ENCODE measurements around the gene NEDD8.
A peak's percentile ranks its signal among the peaks of the same experiment; 100 is the strongest.

The NEDD8 gene

DNA sequence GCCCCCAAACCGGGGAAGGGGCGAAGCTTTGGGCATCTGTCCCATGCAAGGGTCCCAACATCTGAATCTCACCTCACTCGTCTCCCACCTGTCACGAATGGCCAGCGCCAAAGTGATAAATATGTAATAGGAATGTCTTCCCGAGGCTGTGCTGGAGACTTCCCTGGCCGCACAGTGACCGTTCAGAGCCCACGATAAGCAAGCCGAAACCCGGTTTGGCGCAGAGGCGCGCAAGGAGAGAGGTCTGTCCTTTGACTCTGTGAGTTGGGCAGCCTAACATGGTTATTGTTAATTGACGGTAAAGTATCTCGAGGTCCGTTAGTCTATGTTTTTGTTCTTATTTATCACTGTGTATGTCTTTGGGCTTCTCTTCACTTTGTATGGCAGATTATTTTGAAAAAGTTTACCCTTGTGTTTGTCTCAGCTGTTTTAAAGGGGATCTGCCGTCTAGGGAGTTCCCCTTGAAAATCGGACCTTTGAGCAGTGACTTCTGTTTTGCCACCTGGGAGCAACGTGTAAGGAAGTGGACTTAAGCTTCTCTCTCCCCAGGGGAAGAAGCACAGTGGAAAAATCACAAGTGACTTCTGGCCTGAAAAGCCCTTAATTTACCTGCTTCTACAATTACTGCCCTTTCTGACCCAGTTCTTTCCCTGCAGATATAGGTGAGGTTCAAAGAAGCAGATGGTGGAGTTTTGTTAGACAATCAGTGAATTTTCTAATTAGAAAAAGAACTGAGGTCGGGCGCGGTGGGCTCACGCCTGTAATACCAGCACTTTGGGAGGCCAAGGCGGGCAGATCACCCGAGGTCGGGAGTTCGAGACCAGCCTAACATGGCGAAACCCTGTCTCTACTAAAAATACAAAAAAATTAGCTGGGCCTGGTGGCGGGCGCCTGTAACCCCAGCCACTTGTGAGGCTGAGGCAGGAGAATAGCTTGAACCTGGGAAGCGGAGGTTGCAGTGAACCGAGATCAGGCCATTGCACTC is 35.8 kb downstream of the NEDD8 start:
- DNase-seq (ENCODE audit: low read depth), result no peak

DNA sequence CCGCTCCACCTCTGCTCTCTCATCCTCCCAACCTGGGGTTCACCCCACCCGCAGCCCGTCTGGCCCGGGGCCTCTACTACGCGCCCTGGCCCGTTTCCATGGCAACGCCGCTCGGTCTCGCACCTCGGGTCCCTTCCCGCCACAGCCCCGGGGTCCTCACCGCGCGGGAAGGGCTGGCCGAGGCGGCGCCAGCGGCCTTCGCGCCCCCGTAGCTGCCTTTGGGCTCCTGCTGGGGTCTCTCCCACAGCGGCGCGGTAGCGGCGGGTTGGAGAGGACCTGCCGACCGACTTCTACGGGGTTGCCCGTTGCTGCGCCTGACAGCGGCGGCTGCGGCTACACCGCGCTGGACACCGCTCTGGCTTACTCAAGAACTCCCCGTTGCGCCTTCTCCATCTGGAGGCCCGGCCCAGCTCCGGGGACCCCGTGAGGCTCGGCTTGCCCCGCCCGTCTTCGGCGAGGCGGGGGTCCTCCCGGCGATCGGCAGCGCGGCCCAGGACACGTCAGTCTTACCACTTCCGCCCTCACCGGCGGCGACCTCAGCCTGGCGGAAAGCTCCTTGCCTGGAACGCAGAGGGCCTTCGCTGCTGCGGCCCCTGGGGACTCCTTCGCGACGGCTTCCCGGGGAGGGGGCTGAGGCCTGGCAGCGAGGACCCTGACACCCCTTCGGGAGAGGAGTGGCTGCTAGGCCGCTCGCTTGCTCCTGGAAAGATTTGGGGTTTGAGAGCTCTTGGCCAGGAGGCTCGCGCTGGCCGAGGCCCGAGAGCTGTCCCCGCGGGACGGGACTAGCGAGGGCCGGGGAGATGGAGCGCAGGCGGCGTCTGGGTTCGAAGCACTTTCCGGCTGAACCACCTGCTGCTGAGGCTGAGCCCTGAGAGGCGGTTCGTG is 36.7 kb downstream of the NEDD8 start, which contains the start of gene TM9SF1:
Gene TM9SF1, minus strand, starts transcription at position 256 of the 885 bp plus-strand sequence. CDS start 422 bp downstream, outside the sequence.
- DNase-seq (ENCODE audit: low read depth), result peak; percentile 72

DNA sequence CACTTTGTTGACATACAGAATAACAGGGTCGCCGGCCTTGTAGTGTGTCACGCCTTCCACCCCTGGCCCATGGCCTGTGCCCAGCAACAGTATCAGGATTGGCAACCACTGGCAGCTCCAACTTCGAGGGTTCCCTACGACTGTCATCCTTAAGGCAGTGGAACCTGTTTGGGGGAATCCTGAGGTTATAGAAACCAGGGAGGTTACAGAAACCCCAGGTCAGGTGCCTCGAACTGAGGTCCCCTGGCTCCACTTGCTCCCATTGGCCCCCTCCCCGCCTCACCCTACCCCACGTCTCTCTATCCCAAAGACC is 37.3 kb downstream of the NEDD8 start:
- no peak for DNase-seq (ENCODE audit: low read depth)

DNA sequence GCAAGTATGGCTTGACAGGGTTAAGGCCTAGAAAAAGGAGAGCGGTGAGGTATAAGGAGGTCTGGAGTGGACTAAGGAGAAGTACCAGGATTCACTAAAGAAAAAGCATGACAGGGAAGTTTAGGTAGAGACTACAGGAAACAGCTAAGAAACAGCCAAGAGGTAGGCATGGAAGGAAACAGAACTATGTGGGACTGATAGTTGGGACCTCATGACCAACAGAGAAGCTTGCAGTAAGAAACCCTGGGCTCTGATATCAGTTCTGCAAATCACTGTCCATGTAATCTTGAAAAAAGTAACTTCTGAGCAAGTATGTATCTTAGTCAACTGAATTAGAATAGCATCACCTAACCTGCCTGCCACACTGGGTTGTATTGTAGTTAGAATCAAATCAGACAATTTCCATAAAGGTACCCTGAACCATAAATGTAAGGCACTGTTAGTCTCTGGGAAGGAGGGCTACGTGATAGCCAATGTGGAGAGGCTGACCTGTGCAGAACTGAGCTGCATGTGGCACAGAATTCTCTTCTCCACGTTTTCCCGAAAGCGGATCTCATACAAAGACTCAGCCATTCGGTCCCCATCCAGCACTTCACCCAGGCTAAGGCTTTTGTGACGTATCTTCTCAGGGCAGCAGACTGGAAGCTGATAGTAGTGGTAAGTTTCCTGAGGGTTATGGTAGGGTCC is 37.8 kb downstream of the NEDD8 start:
- DNase-seq (ENCODE audit: low read depth), result no peak

DNA sequence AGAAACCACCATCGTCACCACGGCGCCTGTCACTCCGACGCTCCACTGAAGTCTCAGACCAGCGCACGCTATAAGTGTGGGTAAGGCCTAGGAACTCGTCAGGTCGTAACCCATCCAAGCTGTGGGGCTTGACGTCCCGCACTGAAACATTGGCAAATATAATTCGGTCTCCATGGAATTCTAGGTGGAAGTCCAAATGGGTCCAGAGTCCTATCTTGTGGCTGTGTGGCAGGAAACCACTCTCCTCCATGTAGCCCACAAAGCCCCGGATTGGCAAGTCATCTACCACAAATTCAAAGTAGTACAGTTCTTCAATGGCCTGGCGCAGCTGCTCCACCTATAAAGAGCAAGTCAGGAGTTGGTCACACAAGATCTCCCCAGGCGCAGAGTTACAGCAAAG is 39.2 kb downstream of the NEDD8 start:
- DNase-seq (ENCODE audit: low read depth), result no peak

DNA sequence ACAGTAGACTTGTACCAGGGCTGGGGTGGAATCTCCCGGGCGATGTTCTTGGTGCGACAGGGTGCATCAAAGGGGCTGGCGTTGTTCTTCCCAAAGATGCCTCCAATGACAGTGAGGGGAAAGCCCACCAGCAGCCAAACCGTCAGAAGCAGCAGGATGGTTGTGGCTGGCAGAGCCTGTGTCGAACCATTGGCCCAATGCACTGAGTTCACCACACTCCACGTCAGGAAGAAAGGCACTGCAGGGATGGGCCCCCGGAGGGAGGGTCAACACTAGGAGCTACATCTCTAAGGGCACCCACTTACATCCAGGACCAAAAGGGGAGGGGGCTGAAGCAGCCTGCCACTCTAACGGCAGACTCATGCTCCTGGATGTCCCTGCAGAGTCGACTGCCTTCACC is 41.8 kb downstream of the NEDD8 start:
- no peak for DNase-seq (ENCODE audit: low read depth)

DNA sequence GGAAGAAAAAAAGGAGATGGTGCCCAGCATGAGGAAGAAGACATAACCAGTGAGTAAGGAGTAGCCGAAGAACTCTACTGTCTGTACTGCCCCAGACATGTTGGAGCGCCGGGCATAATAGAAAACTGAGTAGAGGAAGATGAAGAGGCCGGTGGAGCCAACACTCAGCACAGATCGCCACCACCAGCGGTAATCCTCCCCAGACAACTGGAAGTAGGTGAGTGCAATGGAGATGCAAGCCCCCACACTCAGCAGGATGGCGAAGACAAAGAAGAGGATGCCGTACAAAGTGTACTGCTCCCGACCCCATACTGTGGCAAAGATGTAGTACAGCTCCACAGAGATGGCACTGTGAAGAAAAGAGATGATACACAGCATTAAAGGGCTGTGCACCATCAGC is 42.7 kb downstream of the NEDD8 start:
- DNase-seq (ENCODE audit: low read depth), result no peak

DNA sequence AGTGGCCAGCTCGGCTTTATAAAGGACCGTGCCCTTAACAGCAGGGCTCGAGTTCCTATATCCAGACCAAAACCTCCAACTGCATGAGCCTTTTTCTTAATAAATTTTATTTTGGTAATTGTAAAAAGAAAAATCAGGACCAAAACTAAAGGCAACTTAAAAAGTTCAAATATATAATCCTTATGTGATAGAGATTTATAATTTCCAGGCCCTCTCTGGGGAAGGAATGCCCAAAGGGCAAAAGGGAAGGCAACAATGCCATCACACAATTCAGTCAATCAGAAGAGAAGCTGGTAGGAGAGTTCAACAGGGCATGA is 43.1 kb downstream of the NEDD8 start:
- DNase-seq (ENCODE audit: low read depth), result no peak

DNA sequence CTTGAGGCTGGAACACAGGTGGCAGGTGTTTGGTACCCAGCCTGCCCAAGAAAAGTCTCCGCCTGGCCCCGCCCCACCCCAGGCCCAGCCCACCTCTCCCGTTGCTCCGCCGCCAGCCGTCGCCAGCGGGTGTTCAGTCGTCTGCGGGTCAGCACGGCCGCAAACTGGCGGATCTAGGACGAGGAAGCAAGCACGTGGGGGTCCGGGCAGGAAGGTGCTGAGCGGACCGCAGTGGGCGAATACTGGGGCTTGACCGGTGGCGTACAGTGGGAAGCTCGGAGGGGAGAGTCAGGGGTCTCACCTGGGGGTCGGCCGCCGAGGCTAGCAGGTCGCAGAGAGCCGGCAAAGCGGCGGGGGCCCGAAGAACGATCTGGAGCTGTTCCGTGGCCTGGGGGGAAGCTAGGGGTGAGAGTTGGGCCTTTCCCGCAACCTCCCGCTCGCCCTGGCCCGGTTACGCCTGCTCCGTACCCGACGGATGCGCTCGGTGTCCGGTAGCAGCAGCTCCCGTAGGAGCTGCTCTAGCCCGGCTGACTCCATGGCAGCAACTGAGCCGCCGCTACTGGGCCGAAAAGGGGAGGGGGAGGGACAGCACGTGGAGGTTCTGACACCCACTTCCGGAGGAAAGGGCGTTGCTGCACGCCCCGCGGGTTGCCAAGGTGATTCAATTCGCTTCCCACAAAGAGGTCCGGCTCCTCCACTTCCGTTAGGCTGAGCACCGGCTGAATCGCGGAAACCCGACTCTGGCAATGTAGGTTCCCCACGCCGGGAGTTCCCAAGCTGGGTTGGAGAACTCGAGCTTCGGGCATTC is 43.7 kb downstream of the NEDD8 start, which contains the start of gene IPO4:
Gene IPO4, minus strand, starts transcription at position 566 of the 808 bp plus-strand sequence. Its CDS starts 29 bp downstream, at position 537.
- DNase-seq (ENCODE audit: low read depth), result peak; percentile 95

DNA sequence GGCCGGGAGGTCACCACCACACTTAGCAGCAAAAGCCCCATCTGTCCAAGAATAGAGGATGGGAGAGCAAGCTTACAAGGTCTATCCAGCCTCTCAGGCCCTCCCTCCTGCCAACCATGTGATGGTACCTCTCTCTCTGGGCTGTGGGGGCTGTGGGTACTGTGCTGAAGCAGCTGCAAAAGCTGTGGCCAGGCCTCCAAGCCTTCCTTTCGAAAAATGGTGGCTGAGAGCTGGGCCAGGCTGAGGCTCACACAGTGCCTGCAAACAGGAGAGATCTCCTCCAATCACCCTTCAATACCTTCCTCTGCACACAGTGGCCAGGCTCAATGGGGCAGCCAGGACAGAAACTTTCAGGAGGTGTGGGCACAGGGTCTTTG is 44.6 kb downstream of the NEDD8 start:
- DNase-seq (ENCODE audit: low read depth), result no peak

DNA sequence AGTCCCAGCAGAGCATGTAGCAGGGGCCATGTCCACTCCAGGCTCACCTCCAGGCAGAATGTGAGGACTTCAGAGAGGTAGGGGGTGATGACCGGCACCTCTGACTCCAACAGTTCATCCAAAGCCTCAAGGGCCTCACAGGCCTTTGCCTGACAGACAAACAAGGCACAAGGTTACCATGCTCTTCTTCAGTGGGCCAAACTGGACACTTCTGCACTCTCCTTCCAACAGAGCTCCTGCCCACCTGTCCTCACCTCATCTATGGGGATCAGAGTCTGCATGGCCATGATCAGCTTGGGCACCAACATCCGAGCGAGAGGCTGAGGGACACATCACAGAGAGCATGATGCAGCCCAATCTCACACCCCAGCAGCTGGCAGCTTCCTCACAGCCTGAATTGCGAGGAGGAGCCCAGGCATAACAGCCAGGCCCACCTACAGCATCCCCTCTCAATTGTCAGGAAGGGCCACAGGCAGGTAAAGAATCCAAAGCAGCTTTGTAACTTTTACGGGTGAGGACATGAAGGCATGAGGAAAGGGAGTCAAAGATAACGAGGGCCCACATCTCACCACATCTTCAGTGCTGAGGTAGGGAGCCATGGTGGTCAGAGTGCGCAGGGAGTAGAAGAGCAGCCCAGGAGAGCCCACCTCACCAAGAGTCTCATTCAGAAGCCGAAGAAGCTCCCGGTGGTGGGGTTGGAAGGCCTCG is 45.2 kb downstream of the NEDD8 start:
- no peak for DNase-seq (ENCODE audit: low read depth)

DNA sequence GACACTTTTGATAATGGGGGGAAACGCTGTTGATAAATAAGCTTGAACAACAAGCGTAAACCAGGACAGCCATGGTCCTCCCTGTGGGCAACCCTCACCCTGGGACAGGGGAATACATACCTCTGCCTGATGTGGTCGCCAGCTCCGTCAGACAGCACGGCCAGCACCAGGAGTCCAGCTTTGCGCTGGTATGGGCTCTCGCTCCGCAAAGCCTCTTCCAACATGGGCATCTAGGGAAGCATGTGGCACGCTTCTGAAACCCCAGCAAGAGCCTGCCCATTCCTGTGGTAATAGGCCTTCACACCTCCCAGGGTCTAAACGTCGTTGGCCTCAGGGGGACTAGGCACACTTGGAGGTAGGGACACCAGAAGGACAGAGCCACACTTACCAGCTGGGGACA is 46.4 kb downstream of the NEDD8 start:
- DNase-seq (ENCODE audit: low read depth), result no peak

DNA sequence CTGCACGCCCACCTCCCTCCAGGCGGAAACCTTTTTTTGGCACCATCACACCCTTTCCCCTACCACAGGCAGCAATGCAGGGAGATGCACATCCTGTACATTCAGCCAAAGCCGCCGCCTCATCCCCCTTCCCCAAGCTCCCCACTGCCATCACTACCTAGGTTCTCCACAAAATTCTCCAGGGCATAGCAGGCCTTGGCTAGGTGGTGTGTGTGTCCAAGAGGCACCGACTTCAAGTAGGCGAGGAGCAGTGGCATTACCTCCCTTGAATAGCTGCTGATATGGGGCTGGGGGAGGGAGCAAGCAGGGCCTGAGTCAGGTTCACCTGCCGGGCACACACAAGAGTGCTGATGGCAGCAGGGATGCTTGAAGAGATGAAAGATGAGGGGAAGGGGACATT is 47.1 kb downstream of the NEDD8 start:
- no peak for DNase-seq (ENCODE audit: low read depth)

DNA sequence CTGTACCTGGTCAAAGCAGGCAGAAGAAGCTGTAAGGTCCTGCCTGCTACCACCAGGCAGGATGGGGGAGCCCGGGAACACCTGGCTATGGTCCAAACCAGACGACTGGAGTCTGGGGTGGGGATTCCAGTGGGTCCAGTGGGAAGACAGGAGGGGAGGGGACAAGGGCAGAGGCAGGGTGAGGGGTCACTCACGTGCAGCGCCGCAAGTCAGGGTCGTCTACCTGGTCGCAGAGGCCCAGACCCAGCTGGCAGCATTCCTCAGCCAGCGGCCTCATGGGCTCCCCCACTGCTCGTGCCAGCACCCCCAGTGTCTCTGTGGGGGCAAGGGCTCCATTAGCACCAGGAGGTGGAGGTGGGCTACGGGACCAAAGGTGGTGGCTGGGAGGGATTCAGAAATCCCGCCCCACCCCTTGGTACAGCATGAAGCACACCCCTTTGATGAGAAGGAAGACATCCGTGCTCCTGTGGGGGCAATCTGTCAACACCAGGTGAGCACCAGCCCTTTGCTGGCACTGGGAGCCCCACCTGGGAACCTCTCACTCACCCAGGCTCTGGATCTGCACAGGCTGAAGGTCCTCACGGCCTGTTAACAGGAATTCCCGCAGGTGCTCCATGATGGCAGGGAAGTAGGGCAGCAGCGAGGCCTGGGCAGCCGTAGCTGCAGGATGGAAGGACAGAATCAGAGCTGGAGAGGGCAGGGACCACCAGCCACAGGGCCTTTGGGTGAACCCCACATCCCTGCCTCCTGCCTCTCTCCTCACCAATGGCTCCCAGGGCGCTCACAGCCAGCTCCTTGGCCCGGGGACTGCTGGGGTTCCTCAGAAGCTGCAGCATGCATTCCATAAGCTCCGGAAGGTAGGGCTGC is 47.8 kb downstream of the NEDD8 start:
- no peak for DNase-seq (ENCODE audit: low read depth)

DNA sequence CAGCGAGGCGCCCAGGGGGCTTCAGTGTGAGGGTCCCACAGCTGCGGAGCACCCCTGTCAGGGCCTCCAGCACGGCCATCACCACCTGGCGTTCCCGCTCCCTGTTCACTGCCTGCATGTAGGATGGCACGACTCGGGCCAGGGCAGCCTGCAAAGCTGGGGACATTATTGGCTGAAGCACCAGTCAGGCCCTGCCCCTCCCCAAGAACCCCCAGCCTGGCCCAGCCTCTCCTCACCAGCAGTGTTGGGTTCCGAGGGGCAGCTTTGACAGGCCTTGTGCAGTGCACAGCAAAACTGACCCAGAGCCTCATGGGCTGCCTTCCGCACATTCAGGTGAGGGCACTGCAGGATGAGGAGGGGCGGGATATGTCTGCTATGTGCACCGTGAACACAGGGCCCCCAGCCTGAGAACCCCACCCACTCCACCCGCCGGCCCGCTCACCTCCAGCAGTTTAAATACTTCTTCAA is 49.1 kb downstream of the NEDD8 start:
- DNase-seq (ENCODE audit: low read depth), result no peak

DNA sequence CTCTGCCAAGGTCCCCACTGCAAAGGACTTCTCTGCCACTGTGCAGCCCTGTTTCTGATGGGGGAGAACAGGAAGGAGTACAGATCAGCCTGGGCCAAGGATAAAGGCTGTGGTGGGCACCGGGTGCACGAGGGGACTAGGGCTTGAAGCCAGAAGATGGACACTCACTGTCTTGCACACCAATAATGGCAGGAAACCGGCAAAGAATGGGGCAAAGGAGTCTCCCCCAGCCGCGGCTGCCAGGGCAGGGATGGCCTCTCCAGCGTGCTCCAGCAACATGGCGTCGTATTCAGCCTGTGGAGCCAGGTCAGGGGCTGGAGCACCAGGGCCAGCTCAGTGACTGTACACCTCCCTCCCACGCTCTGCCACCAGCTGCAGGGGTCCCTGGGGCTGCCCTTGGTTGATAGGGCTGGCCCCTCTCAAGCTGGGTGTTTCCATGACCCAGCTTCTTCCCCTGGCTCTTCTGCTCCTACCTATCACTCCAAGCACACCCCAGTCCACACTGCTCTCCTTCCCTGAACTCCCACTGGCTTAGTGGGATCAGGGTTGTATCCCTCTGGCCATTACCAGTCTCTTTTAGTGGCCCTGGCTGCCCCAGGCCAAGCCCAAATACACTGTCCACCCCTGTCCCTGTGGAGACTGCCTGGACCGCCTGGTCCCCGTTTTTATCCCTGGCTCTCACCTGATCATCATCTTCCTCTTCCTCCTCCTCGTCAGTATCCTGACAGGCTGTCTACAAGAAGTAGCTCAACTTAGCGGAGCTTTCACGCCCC is 49.9 kb downstream of the NEDD8 start:
- no peak for DNase-seq (ENCODE audit: low read depth)

DNA sequence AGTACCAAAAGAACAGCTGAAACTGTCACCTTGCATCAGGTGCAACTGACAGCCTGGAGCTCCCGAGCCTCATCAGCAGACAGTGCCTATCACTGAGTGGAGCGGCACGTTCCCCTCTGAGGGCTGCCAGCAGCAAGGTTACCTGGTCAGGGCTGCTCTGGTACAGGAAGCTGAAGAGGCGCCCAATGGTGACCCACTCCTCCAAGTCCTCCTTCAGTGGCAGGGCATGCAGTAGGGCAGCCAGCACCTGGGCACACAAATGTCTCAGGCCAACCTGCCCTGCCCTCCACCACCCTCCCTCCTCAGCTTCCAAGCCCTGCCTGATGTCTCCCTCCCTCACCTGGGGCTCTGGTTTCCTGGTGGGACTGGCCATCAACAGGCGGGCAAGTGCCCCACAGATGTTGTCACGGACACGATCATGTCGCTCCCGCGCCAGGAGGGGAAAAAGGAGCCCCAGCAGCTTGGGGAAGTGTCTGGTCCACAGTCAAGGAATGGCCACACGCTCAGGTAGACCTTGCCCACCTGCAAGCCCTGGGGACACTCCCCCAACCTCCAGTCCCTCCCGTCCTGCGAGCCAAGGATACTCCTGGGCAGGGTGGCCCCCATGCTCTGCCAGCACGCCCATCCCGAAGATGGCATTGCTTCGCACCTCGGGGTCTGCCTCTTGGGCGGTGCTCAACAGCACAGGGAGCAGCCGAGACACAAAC is 50.6 kb downstream of the NEDD8 start:
- no peak for DNase-seq (ENCODE audit: low read depth)

Data from stromal cell of bone marrow (primary cell).